Measurements from ENCODE around the gene ST7. TPM values are rescaled to one million over a fixed set of nuclear protein-coding genes. Genes with fewer than 3 reads are reported as not detected.
A peak's percentile ranks its signal among the peaks of the same experiment; 100 is the strongest.

ST7 gene
- total and polyA plus RNA-seq, 2 of the 13 experiments (the other 11 are each of a cell fraction or from before 2014, with no cell fraction given), result 17.3 to 23.5 TPM

DNA sequence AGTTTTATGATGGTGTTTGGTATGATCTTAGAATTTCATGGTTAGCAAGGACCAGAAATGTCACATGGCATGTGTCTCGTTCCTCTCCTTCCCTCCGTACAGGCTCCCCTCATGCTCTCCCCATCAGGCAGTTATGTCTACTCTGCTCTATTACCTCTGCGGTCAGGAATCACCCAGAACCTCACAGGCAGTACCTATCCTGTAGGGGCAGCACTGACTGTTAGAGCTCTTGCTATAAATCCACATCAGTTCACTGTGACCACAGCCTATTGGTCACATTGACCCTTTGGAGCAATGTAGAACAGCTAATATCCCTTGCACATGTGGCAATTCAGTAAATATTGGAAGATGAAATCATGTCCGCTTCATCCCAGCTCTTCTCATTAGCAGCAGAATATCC is 217.8 kb downstream of the ST7 start:
- ATAC-seq, result peak; percentile 88
- no peak overlapping the region for H3K27ac ChIP-seq (ENCODE audit: extremely low read length, insufficient read depth, low read length)
- CTCF ChIA-PET (ENCODE audit: low intra/inter-chr PET ratio, low total read pairs), result no interaction called here
- TF ChIP-seq ZFY (CRISPR knock-in tag; IDR thresholded peaks at IDR 0.05) (no peak), RELA (CRISPR knock-in tag; IDR thresholded peaks at IDR 0.05) (no peak)
- TF ChIP-seq, protein P1, sequence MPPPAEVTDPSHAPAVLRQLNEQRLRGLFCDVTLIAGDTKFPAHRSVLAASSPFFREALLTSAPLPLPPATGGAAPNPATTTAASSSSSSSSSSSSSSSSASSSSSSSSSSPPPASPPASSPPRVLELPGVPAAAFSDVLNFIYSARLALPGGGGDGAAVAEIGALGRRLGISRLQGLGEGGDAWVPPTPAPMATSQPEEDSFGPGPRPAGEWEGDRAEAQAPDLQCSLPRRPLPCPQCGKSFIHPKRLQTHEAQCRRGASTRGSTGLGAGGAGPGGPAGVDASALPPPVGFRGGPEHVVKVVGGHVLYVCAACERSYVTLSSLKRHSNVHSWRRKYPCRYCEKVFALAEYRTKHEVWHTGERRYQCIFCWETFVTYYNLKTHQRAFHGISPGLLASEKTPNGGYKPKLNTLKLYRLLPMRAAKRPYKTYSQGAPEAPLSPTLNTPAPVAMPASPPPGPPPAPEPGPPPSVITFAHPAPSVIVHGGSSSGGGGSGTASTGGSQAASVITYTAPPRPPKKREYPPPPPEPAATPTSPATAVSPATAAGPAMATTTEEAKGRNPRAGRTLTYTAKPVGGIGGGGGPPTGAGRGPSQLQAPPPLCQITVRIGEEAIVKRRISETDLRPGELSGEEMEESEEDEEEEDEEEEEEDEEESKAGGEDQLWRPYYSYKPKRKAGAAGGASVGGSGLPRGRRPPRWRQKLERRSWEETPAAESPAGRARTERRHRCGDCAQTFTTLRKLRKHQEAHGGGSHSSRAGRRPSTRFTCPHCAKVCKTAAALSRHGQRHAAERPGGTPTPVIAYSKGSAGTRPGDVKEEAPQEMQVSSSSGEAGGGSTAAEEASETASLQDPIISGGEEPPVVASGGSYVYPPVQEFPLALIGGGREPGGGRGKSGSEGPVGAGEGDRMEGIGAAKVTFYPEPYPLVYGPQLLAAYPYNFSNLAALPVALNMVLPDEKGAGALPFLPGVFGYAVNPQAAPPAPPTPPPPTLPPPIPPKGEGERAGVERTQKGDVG (CRISPR knock-in tag; IDR thresholded peaks at IDR 0.05; ENCODE audit: borderline replicate concordance), result no peak
- intact Hi-C loops (cut with micrococcal nuclease; ENCODE audit: unreplicated experiment), result no loop called here
- H3K4me1 ChIP-seq (ENCODE audit: insufficient read depth, low read length), result no peaks in the 10 kb centered on the region
- no peaks in the 10 kb centered on the region for H4K20me1 ChIP-seq (ENCODE audit: insufficient read depth, low read length)
- H3K36me3 ChIP-seq (replicated peaks in 1 of 2; ENCODE audit: control insufficient read depth in 1 of 2, insufficient read depth in 2 of 2, low read length in 2 of 2), result peaks cover 0 to 7% of the 10 kb centered on the region in 2 experiments; a peak in 1 of 5 replicates
- in situ Hi-C loops (cut with HindIII; ENCODE audit: extremely low pct_ligation_motif_present, low pct_unique_long_range_greater_than_20kb), result no loop called here
- H3K27me3 ChIP-seq (ENCODE audit: control insufficient read depth in 1 of 2, insufficient read depth in 2 of 2, low read length in 2 of 2), result no peaks in the 10 kb centered on the region
- 96% methylated on average over 4 of the region's 4 CpGs for WGBS (ENCODE audit: low lambda C conversion rate)
- no peak overlapping the region for H3K9ac ChIP-seq (ENCODE audit: insufficient read depth, low read depth, low read length)
- POLR2A ChIA-PET, result no interaction called here
- no peak overlapping the region for H2AFZ ChIP-seq (ENCODE audit: low read length)
- no peaks in the 10 kb centered on the region for H3K9me3 ChIP-seq (ENCODE audit: low read length)
- H3K79me2 ChIP-seq (ENCODE audit: insufficient read depth, low read length), result no peaks in the 10 kb centered on the region
- DNase-seq (ENCODE audit: low spot score), result peak; percentile 2
- H3K4me3 ChIP-seq (replicated peaks in 1 of 3; ENCODE audit: insufficient read depth in 1 of 3, low read depth in 2 of 3, low read length in 3 of 3), result no peak overlapping the region
- no peak overlapping the region for H3K4me2 ChIP-seq (ENCODE audit: low read depth, low read length)
- BruUV-seq (replicated peaks), result no TSS peak
- no peak for FAIRE-seq

DNA sequence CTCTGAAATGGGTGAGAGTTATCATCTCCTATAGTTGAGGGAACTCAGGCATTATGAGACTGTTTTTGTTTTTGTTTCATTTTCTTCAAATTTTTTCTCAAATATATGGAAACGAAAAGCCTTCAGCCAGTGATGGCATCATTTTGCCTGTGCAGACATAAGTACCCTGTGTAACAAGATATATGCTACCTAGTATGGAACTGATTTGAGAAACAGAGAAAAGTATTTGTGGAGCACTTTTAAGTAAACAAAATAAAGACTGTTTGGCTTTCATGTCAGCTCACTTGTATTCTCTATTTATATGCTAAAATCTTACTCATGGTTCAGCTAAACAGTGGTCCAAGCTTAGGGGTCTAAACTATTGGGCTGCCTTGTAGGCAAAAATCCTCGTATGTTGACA is 219.0 kb downstream of the ST7 start:
- WGBS (ENCODE audit: low lambda C conversion rate), result 97% methylated on average over 2 of the region's 2 CpGs
- no peak overlapping the region for H3K4me3 ChIP-seq (replicated peaks in 1 of 3; ENCODE audit: insufficient read depth in 1 of 3, low read depth in 2 of 3, low read length in 3 of 3)
- in situ Hi-C loops (cut with HindIII; ENCODE audit: extremely low pct_ligation_motif_present, low pct_unique_long_range_greater_than_20kb), result no loop called here
- H3K4me2 ChIP-seq (ENCODE audit: low read depth, low read length), result no peak overlapping the region
- H4K20me1 ChIP-seq (ENCODE audit: insufficient read depth, low read length), result no peaks in the 10 kb centered on the region
- peaks cover 0 to 7% of the 10 kb centered on the region in 2 experiments; a peak in 1 of 5 replicates for H3K36me3 ChIP-seq (replicated peaks in 1 of 2; ENCODE audit: control insufficient read depth in 1 of 2, insufficient read depth in 2 of 2, low read length in 2 of 2)
- POLR2A ChIA-PET, result no interaction called here
- no peaks in the 10 kb centered on the region for H3K27me3 ChIP-seq (ENCODE audit: control insufficient read depth in 1 of 2, insufficient read depth in 2 of 2, low read length in 2 of 2)
- no peak overlapping the region for H2AFZ ChIP-seq (ENCODE audit: low read length)
- FAIRE-seq (no peak), ATAC-seq (no peak), DNase-seq (ENCODE audit: low spot score) (no peak)
- no peaks in the 10 kb centered on the region for H3K4me1 ChIP-seq (ENCODE audit: insufficient read depth, low read length)
- H3K79me2 ChIP-seq (ENCODE audit: insufficient read depth, low read length), result no peaks in the 10 kb centered on the region
- intact Hi-C loops (cut with micrococcal nuclease; ENCODE audit: unreplicated experiment), result no loop called here
- H3K27ac ChIP-seq (ENCODE audit: extremely low read length, insufficient read depth, low read length), result no peak overlapping the region
- no peaks in the 10 kb centered on the region for H3K9me3 ChIP-seq (ENCODE audit: low read length)
- BruUV-seq (replicated peaks), result no TSS peak
- H3K9ac ChIP-seq (ENCODE audit: insufficient read depth, low read depth, low read length), result no peak overlapping the region
- CTCF ChIA-PET (ENCODE audit: low intra/inter-chr PET ratio, low total read pairs), result no interaction called here
- TF ChIP-seq, protein P2, sequence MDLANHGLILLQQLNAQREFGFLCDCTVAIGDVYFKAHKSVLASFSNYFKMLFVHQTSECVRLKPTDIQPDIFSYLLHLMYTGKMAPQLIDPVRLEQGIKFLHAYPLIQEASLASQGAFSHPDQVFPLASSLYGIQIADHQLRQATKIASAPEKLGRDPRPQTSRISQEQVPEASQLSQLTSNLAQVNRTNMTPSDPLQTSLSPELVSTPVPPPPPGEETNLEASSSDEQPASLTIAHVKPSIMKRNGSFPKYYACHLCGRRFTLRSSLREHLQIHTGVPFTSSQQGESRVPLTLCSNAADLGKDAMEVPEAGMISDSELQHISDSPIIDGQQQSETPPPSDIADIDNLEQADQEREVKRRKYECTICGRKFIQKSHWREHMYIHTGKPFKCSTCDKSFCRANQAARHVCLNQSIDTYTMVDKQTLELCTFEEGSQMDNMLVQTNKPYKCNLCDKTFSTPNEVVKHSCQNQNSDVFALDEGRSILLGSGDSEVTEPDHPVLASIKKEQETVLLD (CRISPR knock-in tag; IDR thresholded peaks at IDR 0.05; ENCODE audit: low read depth), result no peak
- TF ChIP-seq, protein P3, sequence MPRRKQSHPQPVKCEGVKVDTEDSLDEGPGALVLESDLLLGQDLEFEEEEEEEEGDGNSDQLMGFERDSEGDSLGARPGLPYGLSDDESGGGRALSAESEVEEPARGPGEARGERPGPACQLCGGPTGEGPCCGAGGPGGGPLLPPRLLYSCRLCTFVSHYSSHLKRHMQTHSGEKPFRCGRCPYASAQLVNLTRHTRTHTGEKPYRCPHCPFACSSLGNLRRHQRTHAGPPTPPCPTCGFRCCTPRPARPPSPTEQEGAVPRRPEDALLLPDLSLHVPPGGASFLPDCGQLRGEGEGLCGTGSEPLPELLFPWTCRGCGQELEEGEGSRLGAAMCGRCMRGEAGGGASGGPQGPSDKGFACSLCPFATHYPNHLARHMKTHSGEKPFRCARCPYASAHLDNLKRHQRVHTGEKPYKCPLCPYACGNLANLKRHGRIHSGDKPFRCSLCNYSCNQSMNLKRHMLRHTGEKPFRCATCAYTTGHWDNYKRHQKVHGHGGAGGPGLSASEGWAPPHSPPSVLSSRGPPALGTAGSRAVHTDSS (CRISPR knock-in tag; conservative IDR thresholded peaks at IDR 0.05), result no peak
- TF ChIP-seq NFRKB (IDR thresholded peaks at IDR 0.05), result no peak
- TF ChIP-seq SALL1 (CRISPR knock-in tag; IDR thresholded peaks at IDR 0.05), result no peak
